Fibroblast of the aortic adventitia (primary cell): ENCODE data around the gene HYDIN. TPM values are rescaled to one million over a fixed set of nuclear protein-coding genes. Genes with fewer than 3 reads are reported as not detected.
"Not testable (repeated sequence)": the region's sequence is repeated elsewhere in the genome, so short reads cannot be mapped to it uniquely, and the experiment has no call there.

Experiments
- DNase-seq: peaks from one replicate; pipeline ENCODE4 v3.0.0-alpha.2; 2010; ENCODE audit warnings: low read depth
- H3K4me3 ChIP-seq: 2 replicates; pipeline ENCODE4 v1.5.1; 2011; ENCODE audit warnings: low read depth, mild to moderate bottlenecking, control low read depth, low read length, moderate library complexity
- total RNA-seq: library from RNA; depleted of rRNA; stranded (reverse); fragments of >200 nt; gene quantifications from 2 replicates; pipeline ENCODE4 v1.2.3, GENCODE V29; 2012; ENCODE audit warnings: low replicate concordance
- TF ChIP-seq, protein P1 (sequence below): IDR thresholded peaks from 2 replicates; pipeline ENCODE4 v1.5.1; 2011; ENCODE audit warnings: mild to moderate bottlenecking, low read length, control low read depth, inconsistent platforms; ENCODE audit not compliant: insufficient read depth

HYDIN gene
- total RNA-seq, 1 donor: 1.5 TPM

- no peak overlapping the region for H3K4me3 ChIP-seq
- DNase-seq: no peak
- TF ChIP-seq, protein P1, sequence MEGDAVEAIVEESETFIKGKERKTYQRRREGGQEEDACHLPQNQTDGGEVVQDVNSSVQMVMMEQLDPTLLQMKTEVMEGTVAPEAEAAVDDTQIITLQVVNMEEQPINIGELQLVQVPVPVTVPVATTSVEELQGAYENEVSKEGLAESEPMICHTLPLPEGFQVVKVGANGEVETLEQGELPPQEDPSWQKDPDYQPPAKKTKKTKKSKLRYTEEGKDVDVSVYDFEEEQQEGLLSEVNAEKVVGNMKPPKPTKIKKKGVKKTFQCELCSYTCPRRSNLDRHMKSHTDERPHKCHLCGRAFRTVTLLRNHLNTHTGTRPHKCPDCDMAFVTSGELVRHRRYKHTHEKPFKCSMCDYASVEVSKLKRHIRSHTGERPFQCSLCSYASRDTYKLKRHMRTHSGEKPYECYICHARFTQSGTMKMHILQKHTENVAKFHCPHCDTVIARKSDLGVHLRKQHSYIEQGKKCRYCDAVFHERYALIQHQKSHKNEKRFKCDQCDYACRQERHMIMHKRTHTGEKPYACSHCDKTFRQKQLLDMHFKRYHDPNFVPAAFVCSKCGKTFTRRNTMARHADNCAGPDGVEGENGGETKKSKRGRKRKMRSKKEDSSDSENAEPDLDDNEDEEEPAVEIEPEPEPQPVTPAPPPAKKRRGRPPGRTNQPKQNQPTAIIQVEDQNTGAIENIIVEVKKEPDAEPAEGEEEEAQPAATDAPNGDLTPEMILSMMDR: no peak
Measured at GRCh38 chr16:71192387-71192786, 38.1 kb downstream of the HYDIN start.

- DNase-seq: no peak
- TF ChIP-seq, protein P1: no peak
- H3K4me3 ChIP-seq: no peak overlapping the region
Measured at GRCh38 chr16:71188956-71189712, 41.4 kb downstream of the HYDIN start.

DNA sequence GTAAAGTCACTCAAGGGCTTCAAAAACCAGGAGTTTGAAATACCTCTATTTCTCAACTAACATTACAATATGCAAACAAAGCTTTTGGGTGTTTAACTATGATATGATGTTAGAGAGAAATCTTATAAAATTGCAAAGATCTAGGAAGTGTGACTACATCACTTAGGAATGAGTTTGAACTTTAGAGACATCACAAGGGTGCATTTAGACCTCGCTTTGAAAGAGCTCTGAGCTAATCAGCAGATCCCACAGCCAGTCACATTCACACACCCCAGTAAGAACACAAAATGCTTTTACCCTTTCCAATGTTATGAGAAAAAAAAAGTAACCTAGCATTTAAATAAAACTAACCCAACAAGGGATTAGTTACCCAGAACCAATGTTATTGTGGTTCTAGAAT lies 45.2 kb downstream of the HYDIN start:
- DNase-seq: no peak
- TF ChIP-seq, protein P1: no peak
- no peak overlapping the region for H3K4me3 ChIP-seq

DNA sequence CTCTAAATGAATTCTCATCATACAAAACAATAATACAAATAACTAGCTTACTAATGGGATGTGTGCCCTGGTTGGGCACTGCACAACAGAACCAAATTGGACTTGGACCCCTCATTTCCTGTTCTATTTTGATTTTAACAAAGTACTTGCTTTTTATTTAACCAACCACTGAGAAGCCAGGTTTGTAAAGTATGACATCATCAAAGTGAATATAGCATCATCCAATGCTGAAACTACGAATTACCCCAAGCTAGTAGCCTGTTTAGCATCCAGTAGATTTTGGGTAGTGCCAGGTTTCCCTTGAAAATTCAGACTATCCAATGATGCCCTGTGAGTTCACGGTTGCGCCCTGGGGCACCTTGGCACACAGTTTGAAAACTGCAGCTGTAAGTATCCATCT lies 51.0 kb downstream of the HYDIN start:
- H3K4me3 ChIP-seq: no peak overlapping the region
- TF ChIP-seq, protein P1: no peak
- no peak for DNase-seq

GRCh38 chr16:71172481-71173207 lies 57.9 kb downstream of the HYDIN start:
- DNase-seq: no peak
- TF ChIP-seq, protein P1: no peak
- H3K4me3 ChIP-seq: no peak overlapping the region

DNA sequence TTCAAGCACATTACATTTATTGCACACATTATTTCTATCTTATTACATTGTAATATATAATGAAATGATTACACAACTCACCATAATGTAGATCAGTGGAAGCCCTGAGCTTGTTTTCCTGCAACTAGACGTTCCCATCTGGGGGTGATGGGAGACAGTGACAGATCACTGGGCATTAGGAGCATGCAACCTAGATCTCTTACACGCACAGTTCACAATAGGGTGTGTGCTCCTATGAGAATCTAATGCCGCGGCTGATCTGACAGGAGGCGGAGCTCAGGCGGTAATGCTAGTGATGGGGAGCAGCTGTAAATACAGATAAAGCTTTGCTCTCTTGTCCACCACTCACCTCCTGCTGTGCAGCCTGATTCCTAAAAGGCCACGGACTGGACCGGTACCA lies 69.5 kb downstream of the HYDIN start:
- DNase-seq, H3K4me3 ChIP-seq: not testable (repeated sequence)

GRCh38 chr16:71157278-71157677 lies 73.2 kb downstream of the HYDIN start:
- not testable (repeated sequence) for DNase-seq, H3K4me3 ChIP-seq

GRCh38 chr16:71153329-71153728 lies 77.2 kb downstream of the HYDIN start:
- not testable (repeated sequence) for DNase-seq, H3K4me3 ChIP-seq

DNA sequence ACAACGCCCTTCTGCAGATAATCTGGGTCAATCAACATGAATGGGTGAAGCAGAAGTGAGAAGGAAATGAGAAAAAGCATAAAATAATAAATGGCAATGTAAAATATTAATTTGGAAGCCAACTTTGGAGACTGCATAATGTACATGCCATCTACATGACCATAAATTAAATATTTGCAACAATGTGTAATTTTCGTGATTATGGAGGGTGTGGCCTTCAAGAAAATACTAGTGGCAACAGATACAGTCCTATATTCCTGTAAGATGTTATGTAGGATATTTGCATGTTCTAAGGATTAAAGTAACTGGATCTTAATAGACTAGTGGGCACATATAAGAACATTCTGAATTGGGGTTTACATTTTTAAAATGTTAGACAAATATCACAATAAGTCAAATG lies 78.9 kb downstream of the HYDIN start:
- not testable (repeated sequence) for H3K4me3 ChIP-seq, DNase-seq

- not testable (repeated sequence) for H3K4me3 ChIP-seq, DNase-seq
Measured at GRCh38 chr16:71143246-71143645, 87.3 kb downstream of the HYDIN start.

DNA sequence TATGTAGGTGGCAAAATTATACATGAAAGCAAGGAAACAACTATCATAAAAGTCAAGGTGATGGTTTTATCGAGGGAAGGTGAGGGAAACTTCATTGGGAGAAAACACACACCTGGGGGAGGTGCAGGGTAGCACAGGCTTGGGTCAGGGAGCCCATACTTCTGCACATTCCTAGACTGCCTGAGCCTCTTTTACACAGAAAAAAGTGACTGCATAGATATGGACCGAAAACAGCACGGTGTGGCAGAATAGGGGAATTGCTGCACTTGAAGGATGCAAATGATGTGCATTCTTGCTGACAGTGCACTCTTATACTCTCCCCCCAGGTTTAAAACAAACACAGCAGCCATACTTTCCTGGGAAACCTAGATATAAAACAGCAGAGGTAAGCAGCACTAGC lies 120.0 kb downstream of the HYDIN start:
- not testable (repeated sequence) for H3K4me3 ChIP-seq, DNase-seq

DNA sequence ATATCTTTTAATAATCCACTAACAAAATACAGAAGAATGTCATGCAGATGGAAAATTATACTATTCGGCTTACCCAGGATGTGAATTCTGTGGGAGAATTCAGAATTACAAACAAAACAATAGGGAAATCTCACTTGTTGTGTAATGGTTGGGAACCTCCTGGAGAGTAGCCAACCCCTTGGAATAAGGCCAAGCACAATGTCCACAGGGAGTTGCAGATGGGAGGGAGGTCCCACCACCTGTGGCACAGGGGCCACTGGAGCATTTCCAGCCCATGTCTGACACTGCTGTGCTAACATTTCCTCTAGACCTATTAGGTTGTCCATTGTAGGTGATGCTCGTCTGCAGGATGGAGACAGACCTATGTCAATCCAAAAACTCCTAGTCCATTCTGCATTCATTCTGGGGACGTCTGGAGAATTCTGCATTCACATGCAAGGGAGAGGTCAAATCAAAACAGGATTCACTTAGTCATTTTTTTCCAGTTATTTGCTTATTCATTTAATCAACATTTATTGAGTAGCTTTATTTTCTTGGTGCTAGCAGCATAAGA lies 120.8 kb downstream of the HYDIN start:
- DNase-seq, H3K4me3 ChIP-seq: not testable (repeated sequence)
